DND-41 (cell line): ENCODE results near the gene CDH12.

Source experiments
- ATAC-seq: fragments of 200-7000 bp; cut with Tn5 transposase; 3 replicates; pipeline ENCODE4 v1.9.1; 2021; ENCODE audit warnings: low read depth; ENCODE audit not compliant: insufficient read depth
- DNase-seq: peaks from one replicate; pipeline ENCODE4 v3.0.0-alpha.2; 2020
- H2AFZ ChIP-seq: 2 replicates; pipeline ENCODE4 v1.6.0; 2012; ENCODE audit warnings: low read depth, low read length
- H3K27ac ChIP-seq: 2 replicates; pipeline ENCODE4 v1.5.1; 2012; ENCODE audit warnings: low read length, inconsistent platforms
- H3K27me3 ChIP-seq: fragments of 200-600 bp; sonication (generic); 2 replicates; pipeline ENCODE4 v1.6.0; 2012; ENCODE audit warnings: low read length, mild to moderate bottlenecking, inconsistent platforms; ENCODE audit not compliant: insufficient read depth, poor library complexity
- H3K36me3 ChIP-seq: 2 replicates; pipeline ENCODE4 v1.5.1; 2012; ENCODE audit warnings: low read length, inconsistent platforms; ENCODE audit not compliant: insufficient read depth
- H3K4me1 ChIP-seq: 2 replicates; pipeline ENCODE4 v1.5.1; 2012; ENCODE audit warnings: mild to moderate bottlenecking, low read length; ENCODE audit not compliant: insufficient read depth
- H3K4me2 ChIP-seq: 2 replicates; pipeline ENCODE4 v1.6.0; 2012; ENCODE audit warnings: mild to moderate bottlenecking, moderate library complexity, low read length, inconsistent platforms; ENCODE audit not compliant: insufficient read depth
- H3K4me3 ChIP-seq, 2 experiments: fragments of 200-600 bp in 1 of 2; shearing (Covaris generic) in 1 of 2; 2 replicates each; pipeline ENCODE4 v1.5.1; 2012 to 2016; ENCODE audit warnings: inconsistent platforms in 2 of 2, low read length in 2 of 2, mild to moderate bottlenecking in 2 of 2, low read depth in 1 of 2, moderate library complexity in 1 of 2
- H3K79me2 ChIP-seq: 2 replicates; pipeline ENCODE4 v1.6.0; 2012; ENCODE audit warnings: low read length, inconsistent platforms; ENCODE audit not compliant: insufficient read depth
- H3K9ac ChIP-seq: 2 replicates; pipeline ENCODE4 v1.6.0; 2012; ENCODE audit warnings: low read depth, mild to moderate bottlenecking, inconsistent platforms, low read length, moderate library complexity
- H3K9me3 ChIP-seq: 2 replicates; pipeline ENCODE4 v1.5.1; 2012; ENCODE audit warnings: low read length, moderate library complexity, mild to moderate bottlenecking, inconsistent platforms; ENCODE audit not compliant: insufficient read depth, severe bottlenecking
- H4K20me1 ChIP-seq: 2 replicates; pipeline ENCODE4 v1.6.0; 2012; ENCODE audit warnings: low read length; ENCODE audit not compliant: insufficient read depth
- EZH2 ChIP-seq: IDR thresholded peaks from 3 replicates; pipeline ENCODE4 v1.6.1; 2012; ENCODE audit warnings: borderline replicate concordance, low read depth, mild to moderate bottlenecking, moderate library complexity, low read length, inconsistent platforms; ENCODE audit not compliant: severe bottlenecking
- TF ChIP-seq, protein P1 (sequence below): IDR thresholded peaks from 2 replicates; pipeline ENCODE4 v1.5.1; 2012; ENCODE audit warnings: borderline replicate concordance, low read length, moderate library complexity, mild to moderate bottlenecking; ENCODE audit not compliant: poor library complexity, severe bottlenecking; ENCODE audit errors: extremely low read depth

CDH12 gene

DNA sequence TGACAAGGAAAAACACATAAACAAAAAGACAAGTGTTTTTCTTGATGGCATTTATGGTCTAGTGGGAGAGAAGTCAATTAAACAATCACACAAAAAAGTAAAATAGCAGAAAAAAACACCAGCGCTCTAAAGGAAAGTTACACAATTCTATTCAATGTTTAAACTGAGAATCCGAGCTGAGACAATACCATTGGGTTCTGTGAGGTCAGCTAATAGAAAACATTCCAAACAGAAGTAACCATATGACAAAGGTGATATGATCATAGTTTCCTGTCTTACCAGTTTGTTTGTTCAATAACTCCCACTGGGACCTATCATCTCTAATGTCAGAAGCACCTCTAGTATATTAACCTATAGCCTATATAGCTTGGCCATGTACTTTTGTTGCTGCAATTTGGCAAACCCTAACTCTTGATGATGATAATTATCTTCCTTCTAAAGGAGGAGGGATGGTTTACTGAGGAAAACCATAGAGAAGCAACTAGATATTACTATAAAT is 1030.0 kb downstream of the CDH12 start:
- H3K4me1 ChIP-seq: no peaks in the 10 kb centered on the region
- TF ChIP-seq, protein P1, sequence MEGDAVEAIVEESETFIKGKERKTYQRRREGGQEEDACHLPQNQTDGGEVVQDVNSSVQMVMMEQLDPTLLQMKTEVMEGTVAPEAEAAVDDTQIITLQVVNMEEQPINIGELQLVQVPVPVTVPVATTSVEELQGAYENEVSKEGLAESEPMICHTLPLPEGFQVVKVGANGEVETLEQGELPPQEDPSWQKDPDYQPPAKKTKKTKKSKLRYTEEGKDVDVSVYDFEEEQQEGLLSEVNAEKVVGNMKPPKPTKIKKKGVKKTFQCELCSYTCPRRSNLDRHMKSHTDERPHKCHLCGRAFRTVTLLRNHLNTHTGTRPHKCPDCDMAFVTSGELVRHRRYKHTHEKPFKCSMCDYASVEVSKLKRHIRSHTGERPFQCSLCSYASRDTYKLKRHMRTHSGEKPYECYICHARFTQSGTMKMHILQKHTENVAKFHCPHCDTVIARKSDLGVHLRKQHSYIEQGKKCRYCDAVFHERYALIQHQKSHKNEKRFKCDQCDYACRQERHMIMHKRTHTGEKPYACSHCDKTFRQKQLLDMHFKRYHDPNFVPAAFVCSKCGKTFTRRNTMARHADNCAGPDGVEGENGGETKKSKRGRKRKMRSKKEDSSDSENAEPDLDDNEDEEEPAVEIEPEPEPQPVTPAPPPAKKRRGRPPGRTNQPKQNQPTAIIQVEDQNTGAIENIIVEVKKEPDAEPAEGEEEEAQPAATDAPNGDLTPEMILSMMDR: no peak
- no peak for TF ChIP-seq EZH2
- H3K9ac ChIP-seq: no peak overlapping the region
- H3K4me3 ChIP-seq: no peak overlapping the region
- no peaks in the 10 kb centered on the region for H3K36me3 ChIP-seq
- DNase-seq (no peak), ATAC-seq (no peak)
- H3K4me2 ChIP-seq: no peak overlapping the region
- no peaks in the 10 kb centered on the region for H3K9me3 ChIP-seq
- no peaks in the 10 kb centered on the region for H4K20me1 ChIP-seq
- H3K27ac ChIP-seq: no peak overlapping the region
- no peak overlapping the region for H2AFZ ChIP-seq
- no peaks in the 10 kb centered on the region for H3K79me2 ChIP-seq
- H3K27me3 ChIP-seq: no peaks in the 10 kb centered on the region

GRCh38 chr5:21820527-21820926 is 1032.6 kb downstream of the CDH12 start:
- Histone ChIP-seq H3K4me2 (no peak overlapping the region), H3K27me3 (no peaks in the 10 kb centered on the region), H3K4me1 (no peaks in the 10 kb centered on the region), H3K9me3 (no peaks in the 10 kb centered on the region), H3K27ac (no peak overlapping the region), H3K9ac (no peak overlapping the region), H3K4me3 (no peak overlapping the region), H3K36me3 (no peaks in the 10 kb centered on the region), H2AFZ (no peak overlapping the region), H4K20me1 (no peaks in the 10 kb centered on the region), H3K79me2 (no peaks in the 10 kb centered on the region)
- DNase-seq: no peak
- no peak for ATAC-seq
- no peak for TF ChIP-seq EZH2
- TF ChIP-seq, protein P1: no peak

- DNase-seq: no peak
- Histone ChIP-seq H3K9me3 (no peaks in the 10 kb centered on the region), H3K36me3 (no peaks in the 10 kb centered on the region), H3K27ac (no peak overlapping the region), H2AFZ (no peak overlapping the region), H3K4me3 (no peak overlapping the region), H3K27me3 (no peaks in the 10 kb centered on the region), H3K79me2 (no peaks in the 10 kb centered on the region), H3K9ac (no peak overlapping the region), H3K4me1 (no peaks in the 10 kb centered on the region), H3K4me2 (no peak overlapping the region), H4K20me1 (no peaks in the 10 kb centered on the region)
- TF ChIP-seq, protein P1: no peak
- TF ChIP-seq EZH2: no peak
- no peak for ATAC-seq
These were observed 1034.8 kb downstream of the CDH12 start for GRCh38 chr5:21818370-21818720.

DNA sequence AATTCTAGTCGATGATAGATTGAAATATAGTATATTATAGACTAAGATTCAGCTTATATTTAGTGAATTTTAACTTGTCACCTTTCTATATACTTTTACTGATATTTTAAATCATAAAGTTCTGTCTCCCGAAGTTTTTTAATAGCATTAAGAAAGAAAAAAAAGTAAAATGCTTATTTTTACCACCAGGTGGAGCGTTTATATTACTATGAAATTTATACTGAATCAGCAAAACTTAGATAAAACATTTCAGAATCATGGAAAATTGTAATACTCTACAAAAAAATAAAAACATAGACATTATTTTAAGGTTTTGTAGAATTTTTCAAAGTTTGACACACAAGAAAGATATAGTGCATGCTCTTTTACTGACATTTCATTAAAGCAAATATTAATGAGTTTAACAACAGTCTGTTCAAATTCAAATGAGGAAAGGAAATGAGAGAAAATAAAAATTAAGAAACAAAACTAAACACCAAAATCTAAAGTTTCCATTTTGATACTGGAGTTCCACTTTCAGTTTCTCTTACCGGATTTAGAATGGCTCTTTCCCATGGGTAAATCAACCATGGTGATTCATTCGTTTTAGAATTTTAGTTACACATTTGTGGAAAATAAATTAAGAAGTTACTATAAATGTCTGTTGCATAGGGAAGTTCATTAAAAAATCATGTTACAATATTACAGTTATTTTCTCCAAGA is 1035.3 kb downstream of the CDH12 start:
- H3K27me3 ChIP-seq: no peaks in the 10 kb centered on the region
- no peaks in the 10 kb centered on the region for H3K9me3 ChIP-seq
- H3K9ac ChIP-seq: no peak overlapping the region
- no peak overlapping the region for H3K4me3 ChIP-seq
- no peak for ATAC-seq
- TF ChIP-seq, protein P1: peak; percentile 27
- TF ChIP-seq EZH2: no peak
- no peak overlapping the region for H3K27ac ChIP-seq
- H4K20me1 ChIP-seq: no peaks in the 10 kb centered on the region
- no peak overlapping the region for H3K4me2 ChIP-seq
- no peak overlapping the region for H2AFZ ChIP-seq
- H3K4me1 ChIP-seq: no peaks in the 10 kb centered on the region
- no peaks in the 10 kb centered on the region for H3K79me2 ChIP-seq
- no peaks in the 10 kb centered on the region for H3K36me3 ChIP-seq
- DNase-seq: no peak
